ENCODE results near the gene SURF6.

SURF6 gene

DNA sequence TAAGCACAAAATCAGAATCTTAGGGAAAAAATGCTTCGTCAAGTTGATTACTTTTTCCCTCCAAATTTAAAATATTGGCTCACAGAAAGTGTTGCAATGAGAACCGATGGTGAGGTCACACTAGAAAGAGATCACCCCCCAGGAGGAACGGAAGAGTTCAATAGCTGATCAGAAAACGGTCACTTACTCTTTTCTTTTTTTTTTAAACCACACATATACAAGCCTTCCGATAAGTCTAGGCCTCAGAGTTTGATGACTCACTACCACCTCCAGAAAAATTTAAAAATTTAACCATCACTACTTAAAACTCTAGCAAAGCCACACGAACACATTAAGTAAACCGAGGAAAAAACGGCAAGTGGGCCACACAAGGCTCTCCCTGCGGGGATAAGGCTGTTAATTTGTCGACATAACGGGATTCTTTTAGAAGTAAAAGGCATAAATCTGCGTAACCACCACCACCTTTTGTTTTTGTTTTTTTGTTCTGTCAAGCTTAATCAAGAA, 38.7 kb upstream of the SURF6 start:
- H3K4me3 ChIP-seq (ENCODE audit: low read depth, low read length), result peak overlapping the region; percentile 89
- no peak for DNase-seq (ENCODE audit: low read depth)
- TF ChIP-seq, protein P1, sequence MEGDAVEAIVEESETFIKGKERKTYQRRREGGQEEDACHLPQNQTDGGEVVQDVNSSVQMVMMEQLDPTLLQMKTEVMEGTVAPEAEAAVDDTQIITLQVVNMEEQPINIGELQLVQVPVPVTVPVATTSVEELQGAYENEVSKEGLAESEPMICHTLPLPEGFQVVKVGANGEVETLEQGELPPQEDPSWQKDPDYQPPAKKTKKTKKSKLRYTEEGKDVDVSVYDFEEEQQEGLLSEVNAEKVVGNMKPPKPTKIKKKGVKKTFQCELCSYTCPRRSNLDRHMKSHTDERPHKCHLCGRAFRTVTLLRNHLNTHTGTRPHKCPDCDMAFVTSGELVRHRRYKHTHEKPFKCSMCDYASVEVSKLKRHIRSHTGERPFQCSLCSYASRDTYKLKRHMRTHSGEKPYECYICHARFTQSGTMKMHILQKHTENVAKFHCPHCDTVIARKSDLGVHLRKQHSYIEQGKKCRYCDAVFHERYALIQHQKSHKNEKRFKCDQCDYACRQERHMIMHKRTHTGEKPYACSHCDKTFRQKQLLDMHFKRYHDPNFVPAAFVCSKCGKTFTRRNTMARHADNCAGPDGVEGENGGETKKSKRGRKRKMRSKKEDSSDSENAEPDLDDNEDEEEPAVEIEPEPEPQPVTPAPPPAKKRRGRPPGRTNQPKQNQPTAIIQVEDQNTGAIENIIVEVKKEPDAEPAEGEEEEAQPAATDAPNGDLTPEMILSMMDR (IDR thresholded peaks at IDR 0.05; ENCODE audit: low read depth, low read length, missing control alignments), result no peak

DNA sequence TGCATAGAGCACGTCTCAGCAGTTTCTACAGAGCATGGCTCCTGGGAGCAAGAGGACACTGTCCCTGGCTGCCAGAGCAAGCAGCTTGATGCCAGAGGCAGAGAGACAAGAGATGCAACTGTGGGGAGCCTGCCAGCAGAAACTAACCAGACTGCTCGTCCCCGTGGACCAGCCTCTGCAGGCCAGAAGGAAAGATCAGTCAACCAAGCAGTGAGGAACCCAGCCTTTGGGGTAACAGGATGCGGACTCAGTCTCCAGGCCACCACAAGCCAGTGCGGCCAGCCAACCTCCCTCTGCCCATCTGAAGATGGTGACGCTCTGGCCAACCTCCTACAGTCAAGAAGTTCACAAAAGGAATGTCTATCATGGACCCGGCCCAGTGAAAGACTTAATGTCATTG, 36.2 kb upstream of the SURF6 start:
- TF ChIP-seq, protein P1 (IDR thresholded peaks at IDR 0.05; ENCODE audit: low read depth, low read length, missing control alignments), result no peak
- H3K4me3 ChIP-seq (ENCODE audit: low read depth, low read length), result no peak overlapping the region

GRCh38 chr9:133371261-133371711, 35.3 kb upstream of the SURF6 start:
- TF ChIP-seq, protein P1 (IDR thresholded peaks at IDR 0.05; ENCODE audit: low read depth, low read length, missing control alignments), result peak; percentile 14

More for the DNA sequence above, 36.2 kb upstream of the SURF6 start:
- no peak for DNase-seq (ENCODE audit: low read depth)

GRCh38 chr9:133370685-133371084, 34.7 kb upstream of the SURF6 start:
- TF ChIP-seq, protein P1 (IDR thresholded peaks at IDR 0.05; ENCODE audit: low read depth, low read length, missing control alignments), result no peak
- no peak overlapping the region for H3K4me3 ChIP-seq (ENCODE audit: low read depth, low read length)
- no peak for DNase-seq (ENCODE audit: low read depth)

More at GRCh38 chr9:133371261-133371711, 35.3 kb upstream of the SURF6 start:
- no peak for DNase-seq (ENCODE audit: low read depth)
- no peak overlapping the region for H3K4me3 ChIP-seq (ENCODE audit: low read depth, low read length)

GRCh38 chr9:133369933-133370332, 33.9 kb upstream of the SURF6 start:
- TF ChIP-seq, protein P1 (IDR thresholded peaks at IDR 0.05; ENCODE audit: low read depth, low read length, missing control alignments), result no peak
- H3K4me3 ChIP-seq (ENCODE audit: low read depth, low read length), result no peak overlapping the region
- DNase-seq (ENCODE audit: low read depth), result no peak

DNA sequence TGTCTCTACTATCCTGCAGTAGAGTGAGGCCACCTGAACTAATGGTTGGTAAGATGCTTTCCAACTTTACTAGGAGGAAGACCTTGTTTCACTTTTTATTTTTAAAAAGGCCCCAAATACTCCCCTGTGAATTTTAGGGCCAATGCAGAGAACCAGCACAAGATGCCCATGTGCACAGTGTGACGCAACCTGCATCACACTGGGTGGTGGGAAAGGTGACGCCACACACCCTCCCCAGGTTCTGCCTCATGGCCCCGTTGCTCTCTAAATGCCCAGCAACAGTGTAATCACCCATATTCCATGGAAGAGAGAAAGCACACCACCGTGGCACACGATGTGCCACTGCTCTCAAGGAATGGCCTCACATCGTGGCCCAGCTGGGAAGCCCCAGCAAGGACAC, 33.4 kb upstream of the SURF6 start:
- no peak for DNase-seq (ENCODE audit: low read depth)
- no peak overlapping the region for H3K4me3 ChIP-seq (ENCODE audit: low read depth, low read length)
- TF ChIP-seq, protein P1 (IDR thresholded peaks at IDR 0.05; ENCODE audit: low read depth, low read length, missing control alignments), result no peak

DNA sequence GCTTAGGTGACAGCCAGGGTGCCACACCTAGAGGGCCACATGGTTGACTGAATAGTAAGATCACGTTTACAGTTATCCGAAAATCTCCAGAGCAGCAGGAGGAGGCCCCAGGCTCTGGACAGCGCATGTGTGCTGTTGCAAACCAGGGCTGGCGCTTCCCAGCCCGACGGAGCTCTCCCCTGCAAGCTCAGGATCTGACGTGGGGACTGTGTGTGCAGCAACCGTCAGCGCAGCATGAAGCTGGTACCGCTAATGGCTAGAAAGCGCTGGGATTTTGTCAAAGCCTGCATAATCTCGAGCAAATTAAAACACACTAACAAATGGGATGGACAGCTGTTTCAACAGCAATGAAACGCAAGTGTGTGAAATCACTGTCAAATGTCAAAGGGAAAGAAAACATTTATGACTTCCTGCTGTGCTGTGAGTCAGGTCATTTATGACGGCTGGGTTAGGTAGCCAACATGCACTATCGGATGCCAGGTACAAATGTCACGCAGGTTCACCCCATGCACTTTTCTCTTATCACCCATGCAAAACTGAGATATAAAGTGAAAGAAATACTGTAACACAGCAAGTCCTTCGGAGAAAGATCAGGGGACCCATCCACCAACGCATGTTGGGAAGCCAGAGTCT, 32.4 kb upstream of the SURF6 start:
- TF ChIP-seq, protein P1 (IDR thresholded peaks at IDR 0.05; ENCODE audit: low read depth, low read length, missing control alignments), result no peak
- no peak overlapping the region for H3K4me3 ChIP-seq (ENCODE audit: low read depth, low read length)
- DNase-seq (ENCODE audit: low read depth), result no peak
